GM23338 (cell line): ENCODE measurements around the gene TECTA. TPM values are rescaled to one million over a fixed set of nuclear protein-coding genes. Genes with fewer than 3 reads are reported as not detected.

Experiments used
- CTCF ChIP-seq, 2 experiments: fragments of 200-600 bp in 1 of 2; sonication (generic) in 1 of 2; conservative IDR thresholded peaks; 2 replicates each; pipeline versions ENCODE4 v1.5.1 to v1.6.1; 2016 to 2017; ENCODE audit warnings: antibody characterized with exemption in 2 of 2, low read depth in 2 of 2, mild to moderate bottlenecking in 2 of 2, moderate library complexity in 1 of 2
- REST ChIP-seq: IDR thresholded peaks from one replicate; pipeline ENCODE4 v1.6.1; 2018; ENCODE audit warnings: antibody characterized with exemption; ENCODE audit not compliant: unreplicated experiment
- ZNF462 ChIP-seq: fragments of 250-450 bp; sonication (Bioruptor Pico); IDR thresholded peaks from 2 replicates; pipeline ENCODE4 v1.5.0; 2020; ENCODE audit warnings: mild to moderate bottlenecking, moderate library complexity
- polyA plus RNA-seq: library from polyadenylated mRNA; unstranded; fragments of >200 nt; fragmentation: Nextera tagmentation; extraction: Ambion mirVana; gene quantifications from 2 replicates; pipeline ENCODE4 v1.2.1, GENCODE V29; 2016
- total RNA-seq: library from RNA; depleted of rRNA; stranded (reverse); fragments of >200 nt; shearing (Covaris generic); gene quantifications from 2 replicates; pipeline ENCODE4 v1.2.3, GENCODE V29; 2014

The TECTA gene
- total and polyA plus RNA-seq, 2 experiments from 2014 or later: 0.34 to 0.69 TPM

GRCh38 chr11:121110871-121111724 lies 10.1 kb downstream of the TECTA start (continued):
- TF ChIP-seq ZNF462 (CRISPR knock-in tag) (no peak), CTCF (conservative IDR thresholded peaks at IDR 0.05; ENCODE audit: low read depth in 2 of 2) (no peak), REST (no peak)
